Skeletal muscle satellite cell (primary cell): ENCODE measurements around the gene TOR4A.
A peak's percentile ranks its signal among the peaks of the same experiment; 100 is the strongest.
"Not testable (repeated sequence)": the region's sequence is repeated elsewhere in the genome, so short reads cannot be mapped to it uniquely, and the experiment has no call there.

Source experiments
- H3K27me3 ChIP-seq: 2 replicates; pipeline ENCODE4 v1.7.0; 2013; ENCODE audit warnings: low read length; ENCODE audit not compliant: control insufficient read depth, insufficient read depth
- H3K36me3 ChIP-seq: 2 replicates; pipeline ENCODE4 v1.7.0; 2013; ENCODE audit warnings: mild to moderate bottlenecking, control low read depth, low read length; ENCODE audit not compliant: insufficient read depth
- H3K4me1 ChIP-seq: 2 replicates; pipeline ENCODE4 v1.7.0; 2013; ENCODE audit warnings: low read length; ENCODE audit not compliant: control insufficient read depth, insufficient read depth
- H3K4me2 ChIP-seq: 2 replicates; pipeline ENCODE4 v1.7.0; 2013; ENCODE audit warnings: mild to moderate bottlenecking, low read length
- H3K4me3 ChIP-seq: 2 replicates; pipeline ENCODE4 v1.7.0; 2013; ENCODE audit warnings: low read length
- H3K9ac ChIP-seq: 2 replicates; pipeline ENCODE4 v1.7.0; 2013; ENCODE audit warnings: mild to moderate bottlenecking, low read depth, low read length, moderate library complexity
- H3K9me3 ChIP-seq: replicated peaks from 2 replicates; pipeline ENCODE4 v1.7.0; 2013; ENCODE audit warnings: mild to moderate bottlenecking, control low read depth, low read length

Gene TOR4A

DNA sequence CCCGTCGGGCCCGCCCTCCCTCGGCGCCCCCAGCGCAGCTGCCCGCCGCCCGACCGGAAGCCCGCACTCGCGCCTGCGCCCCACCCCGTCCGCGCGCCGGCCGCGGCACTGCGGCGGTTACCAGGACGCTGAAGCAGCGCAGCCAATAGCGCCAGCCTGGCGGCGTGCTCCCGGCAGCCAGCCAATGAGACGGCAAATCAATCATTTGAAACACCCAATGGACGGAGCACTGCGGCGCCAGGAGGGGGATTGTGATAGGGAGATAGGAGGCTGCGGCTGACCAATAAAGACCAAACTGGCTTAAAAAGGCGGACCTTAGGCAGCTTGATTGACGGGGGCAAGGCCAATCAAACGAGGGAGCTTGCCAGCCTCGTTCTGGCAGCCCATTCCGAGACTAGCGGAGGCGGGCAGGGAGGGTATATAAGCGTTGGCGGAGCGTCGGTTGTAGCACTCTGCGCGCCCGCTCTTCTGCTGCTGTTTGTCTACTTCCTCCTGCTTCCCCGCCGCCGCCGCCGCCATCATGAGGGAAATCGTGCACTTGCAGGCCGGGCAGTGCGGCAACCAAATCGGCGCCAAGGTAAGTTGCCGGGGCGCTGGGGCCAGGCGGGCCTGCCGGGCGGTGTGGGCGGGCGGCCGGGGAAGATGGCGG, 36.6 kb upstream of the TOR4A start, which contains the start of gene TUBB4B:
TSS of gene TUBB4B (plus strand) at position 447 of the 649 bp plus-strand sequence. CDS start at position 521, 74 bp downstream.
- peaks cover 26% of the 10 kb centered on the region for H3K36me3 ChIP-seq
- H3K4me2 ChIP-seq, result peak within 1 kb of the TSS; percentile 100
- H3K27me3 ChIP-seq, result no peaks in the 10 kb centered on the region
- H3K9me3 ChIP-seq, result no peaks in the 10 kb centered on the region
- H3K4me3 ChIP-seq, result peak within 1 kb of the TSS; percentile 96
- H3K9ac ChIP-seq, result peak within 1 kb of the TSS; percentile 89
- peaks cover 39% of the 10 kb centered on the region for H3K4me1 ChIP-seq

GRCh38 chr9:137241490-137242268, 35.8 kb upstream of the TOR4A start:
- peaks cover 34% of the 10 kb centered on the region for H3K4me1 ChIP-seq

GRCh38 chr9:137242269-137243203, 35.0 kb upstream of the TOR4A start:
- Histone ChIP-seq H3K36me3 (peaks cover 26% of the 10 kb centered on the region), H3K9me3 (no peaks in the 10 kb centered on the region), H3K27me3 (no peaks in the 10 kb centered on the region), H3K4me2 (peak overlapping the region; percentile 100), H3K4me3 (peak overlapping the region; percentile 96), H3K4me1 (peaks cover 30% of the 10 kb centered on the region), H3K9ac (peak overlapping the region; percentile 86)

More at GRCh38 chr9:137241490-137242268, 35.8 kb upstream of the TOR4A start:
- H3K9ac ChIP-seq, result peak overlapping the region; percentile 86
- no peaks in the 10 kb centered on the region for H3K27me3 ChIP-seq
- H3K36me3 ChIP-seq, result peaks cover 26% of the 10 kb centered on the region
- peak overlapping the region; percentile 96 for H3K4me3 ChIP-seq
- no peaks in the 10 kb centered on the region for H3K9me3 ChIP-seq
- peak overlapping the region; percentile 100 for H3K4me2 ChIP-seq

DNA sequence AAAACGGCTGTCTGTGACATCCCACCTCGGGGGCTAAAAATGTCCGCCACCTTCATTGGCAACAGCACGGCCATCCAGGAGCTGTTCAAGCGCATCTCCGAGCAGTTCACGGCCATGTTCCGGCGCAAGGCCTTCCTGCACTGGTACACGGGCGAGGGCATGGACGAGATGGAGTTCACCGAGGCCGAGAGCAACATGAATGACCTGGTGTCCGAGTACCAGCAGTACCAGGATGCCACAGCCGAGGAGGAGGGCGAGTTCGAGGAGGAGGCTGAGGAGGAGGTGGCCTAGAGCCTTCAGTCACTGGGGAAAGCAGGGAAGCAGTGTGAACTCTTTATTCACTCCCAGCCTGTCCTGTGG, 34.3 kb upstream of the TOR4A start:
- Histone ChIP-seq H3K4me2 (peak overlapping the region; percentile 100), H3K36me3 (peaks cover 26% of the 10 kb centered on the region), H3K4me3 (peak overlapping the region; percentile 96), H3K4me1 (peaks cover 25% of the 10 kb centered on the region)
- not testable (repeated sequence) for H3K9me3 ChIP-seq, H3K27me3 ChIP-seq, H3K9ac ChIP-seq

DNA sequence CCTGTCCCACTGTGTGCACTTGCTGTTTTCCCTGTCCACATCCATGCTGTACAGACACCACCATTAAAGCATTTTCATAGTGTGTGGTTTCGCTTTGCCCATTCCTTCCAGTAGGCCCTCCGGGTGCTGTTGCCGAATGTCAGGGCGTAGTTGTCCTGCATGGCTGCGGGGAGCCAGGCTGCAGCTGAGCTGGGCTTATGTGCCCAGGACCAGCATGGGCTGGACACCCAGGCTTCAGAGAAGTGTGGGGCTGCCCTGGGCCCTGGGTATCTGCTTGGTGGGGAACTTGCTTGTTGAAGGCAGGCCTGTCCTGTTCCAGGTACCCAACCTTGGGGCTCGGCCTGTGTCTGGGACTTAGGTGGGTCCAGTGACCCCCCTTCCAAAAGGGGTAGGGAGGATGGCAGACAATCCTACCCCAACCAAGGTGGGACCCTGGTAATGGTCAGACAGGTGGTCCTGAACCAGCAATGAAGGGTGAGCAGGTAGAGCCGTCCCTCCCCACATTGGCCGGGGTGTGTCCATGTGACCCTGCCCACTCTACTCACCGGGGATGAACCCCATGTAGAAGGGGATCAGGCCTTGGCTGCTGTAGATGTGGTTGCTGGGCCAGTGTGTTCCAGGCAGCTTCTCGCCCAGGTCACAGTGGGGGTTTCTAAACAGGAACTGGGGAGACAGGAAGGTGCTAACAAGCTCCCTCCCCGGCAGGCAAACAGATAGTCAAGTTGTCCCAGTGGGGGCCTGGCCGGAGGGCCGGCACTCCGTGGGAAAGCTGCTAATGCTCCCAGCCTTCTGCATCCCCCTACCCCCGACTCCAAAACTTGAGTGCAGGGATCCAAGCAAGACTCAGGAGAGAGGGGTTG, 33.7 kb upstream of the TOR4A start:
- H3K4me2 ChIP-seq, result peak overlapping the region; percentile 100
- no peaks in the 10 kb centered on the region for H3K27me3 ChIP-seq
- H3K36me3 ChIP-seq, result peaks cover 26% of the 10 kb centered on the region
- no peak overlapping the region for H3K9ac ChIP-seq
- H3K4me1 ChIP-seq, result peaks cover 21% of the 10 kb centered on the region
- H3K9me3 ChIP-seq, result no peaks in the 10 kb centered on the region
- no peak overlapping the region for H3K4me3 ChIP-seq

DNA sequence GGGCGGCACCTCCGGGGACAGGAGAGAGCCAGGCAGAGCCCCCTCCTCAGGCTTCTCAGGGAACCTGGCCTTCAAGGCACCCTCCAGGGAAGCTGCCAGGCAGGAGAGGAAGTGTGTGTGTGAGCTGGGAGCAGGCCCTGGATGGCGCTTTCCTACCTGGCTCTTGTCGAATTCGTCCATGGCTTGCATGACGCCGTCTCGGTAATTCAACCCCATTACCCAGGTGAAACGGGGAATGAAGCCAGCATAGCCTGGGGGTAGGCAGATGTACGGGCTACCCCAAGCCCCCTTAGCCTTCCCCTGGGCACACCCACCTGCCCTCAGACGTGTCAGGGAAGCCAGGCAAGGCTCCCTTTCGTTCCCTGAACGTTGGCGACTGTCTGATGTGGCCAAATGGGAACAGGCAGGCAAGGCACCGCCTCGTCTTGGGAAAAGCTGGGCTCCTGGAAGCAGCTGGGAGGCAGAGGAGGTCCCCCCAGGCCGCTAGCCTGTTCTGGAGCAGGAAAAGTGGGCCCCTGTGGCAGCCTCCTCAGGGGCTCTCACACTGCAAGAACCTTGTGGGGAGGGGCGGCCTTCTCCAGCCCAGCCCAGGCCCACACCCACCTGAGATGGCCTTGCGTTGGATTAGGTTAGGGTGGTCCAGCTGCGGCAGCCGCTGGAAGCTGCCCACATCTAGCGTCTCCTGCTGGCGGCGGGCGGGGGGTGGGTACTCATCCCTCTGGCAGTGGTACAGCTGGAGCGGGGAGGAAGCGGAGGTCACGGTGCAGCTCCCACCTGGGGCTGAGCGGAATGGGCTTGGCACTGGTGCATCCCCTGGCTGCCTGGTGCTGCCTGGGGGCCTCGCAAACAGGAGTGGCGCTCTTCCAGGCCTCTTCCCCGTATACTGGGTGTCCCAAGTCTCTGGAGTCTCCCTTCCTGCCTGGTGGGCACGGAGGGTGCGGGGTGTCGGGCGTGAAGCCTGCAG, 32.8 kb upstream of the TOR4A start:
- Histone ChIP-seq H3K9ac (no peak overlapping the region), H3K36me3 (peaks cover 26% of the 10 kb centered on the region), H3K4me3 (no peak overlapping the region)

DNA sequence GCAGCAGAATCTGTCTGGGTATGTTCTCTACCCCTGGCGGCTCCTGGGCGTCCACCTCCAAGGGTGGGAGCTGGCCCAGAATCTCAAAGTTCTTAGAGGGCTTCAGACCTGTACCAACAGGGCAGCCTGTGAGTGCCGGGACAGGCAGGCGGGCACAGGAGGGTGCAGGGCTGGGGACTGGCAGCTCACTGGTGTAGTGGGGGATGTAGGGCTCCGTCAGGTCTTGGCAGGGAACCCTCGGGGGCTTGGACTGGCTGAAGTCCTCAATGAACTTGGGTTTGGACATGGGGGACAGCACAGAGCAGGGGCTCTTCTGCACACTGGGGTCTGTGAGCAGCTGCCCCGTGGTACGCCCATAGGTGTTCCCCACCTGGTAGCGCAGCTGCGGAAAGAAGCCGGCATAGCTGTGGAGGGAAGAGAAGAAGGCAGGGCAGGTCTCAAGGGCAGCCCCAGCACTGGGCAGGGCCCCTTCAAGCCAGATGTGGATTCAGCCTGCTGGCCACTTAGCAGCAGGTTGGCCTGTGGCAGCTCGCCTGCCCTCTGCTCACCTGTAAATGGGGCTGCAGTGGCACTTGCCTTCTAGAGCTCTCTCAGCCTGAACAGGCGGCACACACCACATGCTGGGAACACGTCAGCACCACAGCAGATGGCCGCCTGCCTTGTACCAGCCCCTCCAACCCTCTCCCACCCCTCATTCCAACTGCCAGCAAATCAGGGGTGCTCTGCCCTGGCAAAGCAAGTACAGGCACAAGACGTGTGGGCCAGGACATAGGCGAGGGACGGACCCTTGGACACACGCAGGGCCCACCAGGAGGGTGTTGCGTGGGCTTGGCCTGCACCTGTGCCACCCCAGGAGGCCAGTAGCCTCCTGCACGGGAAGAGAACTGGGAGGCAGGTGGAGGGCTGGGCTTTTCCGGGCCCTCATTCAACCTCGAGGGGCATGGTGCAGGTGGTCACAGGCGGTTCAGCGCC, 31.8 kb upstream of the TOR4A start:
- no peaks in the 10 kb centered on the region for H3K27me3 ChIP-seq
- no peak overlapping the region for H3K4me2 ChIP-seq
- no peak overlapping the region for H3K9ac ChIP-seq
- no peaks in the 10 kb centered on the region for H3K9me3 ChIP-seq
- H3K4me1 ChIP-seq, result peaks cover 11% of the 10 kb centered on the region
- H3K4me3 ChIP-seq, result no peak overlapping the region
- peaks cover 26% of the 10 kb centered on the region for H3K36me3 ChIP-seq

More for the DNA sequence above, 32.8 kb upstream of the TOR4A start:
- Histone ChIP-seq H3K4me2 (peak overlapping the region; percentile 1), H3K4me1 (peaks cover 12% of the 10 kb centered on the region), H3K27me3 (no peaks in the 10 kb centered on the region), H3K9me3 (no peaks in the 10 kb centered on the region)

- Histone ChIP-seq H3K4me1 (peaks cover 8% of the 10 kb centered on the region), H3K4me3 (no peak overlapping the region), H3K27me3 (no peaks in the 10 kb centered on the region)
Observed at GRCh38 chr9:137247135-137247915, 30.2 kb upstream of the TOR4A start.

DNA sequence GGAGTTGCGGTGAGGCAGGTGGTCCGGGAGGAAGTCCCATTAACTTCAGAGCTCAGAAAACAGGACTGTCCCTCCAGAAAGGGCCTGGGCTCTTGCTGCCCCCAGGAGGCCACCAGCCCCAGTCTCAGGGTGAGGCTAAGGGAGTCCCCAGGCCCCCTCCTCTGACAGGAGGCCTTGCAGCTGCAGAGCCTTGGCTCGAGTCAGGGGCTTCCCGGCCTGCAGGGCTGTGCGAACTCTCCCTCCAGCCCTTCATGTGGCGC, 29.7 kb upstream of the TOR4A start:
- Histone ChIP-seq H3K4me3 (no peak overlapping the region), H3K9me3 (no peaks in the 10 kb centered on the region), H3K4me2 (no peak overlapping the region), H3K27me3 (no peaks in the 10 kb centered on the region), H3K9ac (no peak overlapping the region), H3K4me1 (peaks cover 3% of the 10 kb centered on the region), H3K36me3 (peaks cover 13% of the 10 kb centered on the region)

More at GRCh38 chr9:137247135-137247915, 30.2 kb upstream of the TOR4A start:
- Histone ChIP-seq H3K36me3 (peaks cover 18% of the 10 kb centered on the region), H3K9ac (no peak overlapping the region), H3K4me2 (no peak overlapping the region), H3K9me3 (no peaks in the 10 kb centered on the region)
